Liver (tissue), 9 donors: ENCODE measurements around the gene SLC13A2. TPM values are rescaled to one million over a fixed set of nuclear protein-coding genes. Genes with fewer than 3 reads are reported as not detected.

Source experiments
- DNase-seq: peaks from one replicate; pipeline ENCODE4 v3.0.0-alpha.2; 2017; ENCODE audit warnings: low spot score
- H3K27ac ChIP-seq, 2 donors: one replicate each; pipeline ENCODE4 v1.7.0; 2013; ENCODE audit warnings: inconsistent platforms in 2 of 2, low read length in 2 of 2, control low read depth in 1 of 2, low read depth in 1 of 2, mild to moderate bottlenecking in 1 of 2
- H3K27me3 ChIP-seq, 4 donors: one replicate each; pipeline versions ENCODE4 v1.6.1 to v1.7.0; 2013; ENCODE audit warnings: low read length in 3 of 4, inconsistent platforms in 1 of 4, mild to moderate bottlenecking in 1 of 4, moderate library complexity in 1 of 4; ENCODE audit not compliant: control insufficient read depth in 4 of 4, insufficient read depth in 4 of 4
- H3K36me3 ChIP-seq, 4 donors: one replicate each; pipeline versions ENCODE4 v1.6.1 to v1.7.0; 2013; ENCODE audit warnings: low read length in 3 of 4, mild to moderate bottlenecking in 3 of 4, low read depth in 1 of 4, moderate library complexity in 1 of 4; ENCODE audit not compliant: control insufficient read depth in 4 of 4, insufficient read depth in 3 of 4
- H3K4me1 ChIP-seq, 4 donors: one replicate each; pipeline versions ENCODE4 v1.6.1 to v1.7.0; 2013; ENCODE audit warnings: low read length in 3 of 4, mild to moderate bottlenecking in 3 of 4, moderate library complexity in 1 of 4; ENCODE audit not compliant: control insufficient read depth in 4 of 4, insufficient read depth in 4 of 4
- H3K4me3 ChIP-seq, 3 donors: one replicate each; pipeline versions ENCODE4 v1.6.1 to v1.7.0; 2013; ENCODE audit warnings: low read length in 3 of 3, control low read depth in 1 of 3, low read depth in 1 of 3, mild to moderate bottlenecking in 1 of 3
- H3K9ac ChIP-seq, 2 donors: one replicate each; pipeline ENCODE4 v1.7.0; 2013; ENCODE audit warnings: low read length in 2 of 2, mild to moderate bottlenecking in 2 of 2, moderate library complexity in 2 of 2, control low read depth in 1 of 2, low read depth in 1 of 2
- H3K9me3 ChIP-seq, 4 donors: one replicate each; pipeline versions ENCODE4 v1.6.1 to v1.7.0; 2013; ENCODE audit warnings: low read length in 3 of 4; ENCODE audit not compliant: control insufficient read depth in 4 of 4
- ATF3 ChIP-seq: IDR thresholded peaks from 2 replicates; pipeline ENCODE4 v1.6.1; 2016; ENCODE audit warnings: antibody characterized with exemption
- CTCF ChIP-seq: fragments of 150-350 bp; IDR thresholded peaks from 2 replicates; pipeline ENCODE4 v1.5.1; 2017; ENCODE audit warnings: improper control_type of control experiment, low read depth, low read length; ENCODE audit not compliant: missing input control
- EGR1 ChIP-seq, 2 donors: IDR thresholded peaks; 2 replicates each; pipeline ENCODE4 v1.6.1; 2016 to 2018; ENCODE audit warnings: antibody characterized with exemption in 2 of 2, low read depth in 2 of 2
- FOXA1 ChIP-seq: IDR thresholded peaks from 2 replicates; pipeline ENCODE4 v1.6.1; 2016; ENCODE audit warnings: antibody characterized with exemption
- FOXA2 ChIP-seq: IDR thresholded peaks from 2 replicates; pipeline ENCODE4 v1.6.1; 2016; ENCODE audit warnings: antibody characterized with exemption
- GABPA ChIP-seq, 2 donors: IDR thresholded peaks in 1 of 2; conservative IDR thresholded peaks in 1 of 2; 2 replicates each; pipeline ENCODE4 v1.6.1; 2016; ENCODE audit warnings: antibody characterized with exemption in 2 of 2, mild to moderate bottlenecking in 1 of 2, moderate library complexity in 1 of 2
- HNF4A ChIP-seq, 2 donors: conservative IDR thresholded peaks; 2 replicates each; pipeline ENCODE4 v1.6.1; 2016; ENCODE audit warnings: antibody characterized with exemption in 2 of 2, mild to moderate bottlenecking in 2 of 2
- HNF4G ChIP-seq: IDR thresholded peaks from 2 replicates; pipeline ENCODE4 v1.6.1; 2016; ENCODE audit warnings: antibody characterized with exemption
- JUND ChIP-seq, 2 donors: IDR thresholded peaks; 2 replicates each; pipeline ENCODE4 v1.6.1; 2016; ENCODE audit warnings: antibody characterized with exemption in 2 of 2
- MAX ChIP-seq: IDR thresholded peaks from 2 replicates; pipeline ENCODE4 v1.6.1; 2016; ENCODE audit warnings: antibody characterized with exemption
- NR2F2 ChIP-seq: IDR thresholded peaks from 2 replicates; pipeline ENCODE4 v1.6.1; 2016; ENCODE audit warnings: antibody characterized with exemption
- RAD21 ChIP-seq, 2 donors: IDR thresholded peaks; 2 replicates each; pipeline ENCODE4 v1.6.1; 2016; ENCODE audit warnings: antibody characterized with exemption in 2 of 2, mild to moderate bottlenecking in 2 of 2
- REST ChIP-seq: IDR thresholded peaks from 2 replicates; pipeline ENCODE4 v1.6.1; 2016; ENCODE audit warnings: antibody characterized with exemption, mild to moderate bottlenecking
- RXRA ChIP-seq, 2 donors: IDR thresholded peaks; 2 replicates each; pipeline ENCODE4 v1.6.1; 2017 to 2018; ENCODE audit warnings: antibody characterized with exemption in 2 of 2, mild to moderate bottlenecking in 1 of 2
- SP1 ChIP-seq: IDR thresholded peaks from 2 replicates; pipeline ENCODE4 v1.6.1; 2018; ENCODE audit warnings: antibody characterized with exemption, mild to moderate bottlenecking
- TAF1 ChIP-seq: conservative IDR thresholded peaks from 2 replicates; pipeline ENCODE4 v1.6.1; 2016; ENCODE audit warnings: antibody characterized with exemption, mild to moderate bottlenecking
- YY1 ChIP-seq: IDR thresholded peaks from 2 replicates; pipeline ENCODE4 v1.6.1; 2016; ENCODE audit warnings: antibody characterized with exemption, mild to moderate bottlenecking
- WGBS: extraction: QIAGEN DNeasy Blood & Tissue Kit; methylation state at CpG from one replicate; pipeline ENCODE4 v1.1.7; 2013; 5-methylcytosine and 5-hydroxymethylcytosine counted together
- polyA plus RNA-seq, 2 donors: library from polyadenylated mRNA; stranded (reverse) in 1 of 2; unstranded in 1 of 2; fragments of 200-250 nt in 1 of 2; fragments of >200 nt in 1 of 2; fragmentation: Nextera tagmentation in 1 of 2; extraction: Ambion mirVana in 1 of 2; gene quantifications; one replicate each; pipeline versions ENCODE4 v1.2.1 to v1.2.3, GENCODE V29; 2013 to 2015
- total RNA-seq, 2 donors: library from RNA; depleted of rRNA; stranded (reverse); fragments of >200 nt; gene quantifications; one replicate each; pipeline ENCODE4 v1.2.3, GENCODE V29; 2014
- TF ChIP-seq, protein P1 (sequence below): IDR thresholded peaks from 2 replicates; pipeline ENCODE4 v1.6.1; 2016; ENCODE audit warnings: antibody characterized with exemption
- donor health status: healthy.
- donor health status: healthy.
- donor health status: healthy.
- donor health status: healthy.
- donor health status: healthy.

Gene SLC13A2
- total and polyA plus RNA-seq, 4 donors: 0.10 to 0.52 (median 0.36) TPM

DNA sequence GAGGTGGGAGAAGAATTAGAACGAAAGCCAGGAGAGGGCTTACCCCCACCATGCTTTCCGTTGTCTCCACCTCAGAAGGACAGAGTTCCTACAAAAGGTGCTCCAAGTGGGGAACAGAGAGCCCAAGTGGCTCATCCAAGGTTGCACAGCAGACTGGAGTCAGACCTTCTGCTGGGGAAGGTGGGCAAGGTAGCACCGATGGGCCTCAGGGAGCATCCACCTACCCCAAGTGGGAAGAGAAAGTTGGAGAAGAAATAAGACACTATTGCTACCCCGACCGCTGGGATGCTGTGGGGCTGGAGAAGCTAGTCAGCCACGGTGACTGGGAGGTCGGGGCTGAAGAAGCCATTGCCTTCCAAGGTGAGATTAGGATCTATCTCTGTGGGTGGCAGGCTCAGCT, 57.5 kb downstream of the SLC13A2 start:
- H3K27ac ChIP-seq: no peak overlapping the region
- no peak overlapping the region for H3K4me3 ChIP-seq
- no peak overlapping the region for H3K9ac ChIP-seq
- H3K27me3 ChIP-seq: no peaks in the 10 kb centered on the region
- 76% methylated on average over 7 of the region's 7 CpGs for WGBS
- H3K9me3 ChIP-seq: no peaks in the 10 kb centered on the region
- no peaks in the 10 kb centered on the region for H3K4me1 ChIP-seq
- DNase-seq: no peak
- no peaks in the 10 kb centered on the region for H3K36me3 ChIP-seq
- no peak for TF ChIP-seq ATF3
- TF ChIP-seq RAD21 (IDR thresholded peaks at IDR 0.05): no peak
- TF ChIP-seq HNF4G: no peak
- TF ChIP-seq TAF1: no peak
- no peak for TF ChIP-seq EGR1 (IDR thresholded peaks at IDR 0.05; ENCODE audit: low read depth in 2 of 2)
- TF ChIP-seq FOXA2: no peak
- TF ChIP-seq GABPA (IDR thresholded peaks at IDR 0.05 in 1 of 2, conservative IDR thresholded peaks at IDR 0.05 in 1 of 2): no peak
- TF ChIP-seq JUND (IDR thresholded peaks at IDR 0.05): no peak
- no peak for TF ChIP-seq FOXA1
- TF ChIP-seq SP1: no peak
- TF ChIP-seq REST: no peak
- no peak for TF ChIP-seq RXRA (IDR thresholded peaks at IDR 0.05)
- TF ChIP-seq HNF4A (conservative IDR thresholded peaks at IDR 0.05): no peak
- TF ChIP-seq, protein P1, sequence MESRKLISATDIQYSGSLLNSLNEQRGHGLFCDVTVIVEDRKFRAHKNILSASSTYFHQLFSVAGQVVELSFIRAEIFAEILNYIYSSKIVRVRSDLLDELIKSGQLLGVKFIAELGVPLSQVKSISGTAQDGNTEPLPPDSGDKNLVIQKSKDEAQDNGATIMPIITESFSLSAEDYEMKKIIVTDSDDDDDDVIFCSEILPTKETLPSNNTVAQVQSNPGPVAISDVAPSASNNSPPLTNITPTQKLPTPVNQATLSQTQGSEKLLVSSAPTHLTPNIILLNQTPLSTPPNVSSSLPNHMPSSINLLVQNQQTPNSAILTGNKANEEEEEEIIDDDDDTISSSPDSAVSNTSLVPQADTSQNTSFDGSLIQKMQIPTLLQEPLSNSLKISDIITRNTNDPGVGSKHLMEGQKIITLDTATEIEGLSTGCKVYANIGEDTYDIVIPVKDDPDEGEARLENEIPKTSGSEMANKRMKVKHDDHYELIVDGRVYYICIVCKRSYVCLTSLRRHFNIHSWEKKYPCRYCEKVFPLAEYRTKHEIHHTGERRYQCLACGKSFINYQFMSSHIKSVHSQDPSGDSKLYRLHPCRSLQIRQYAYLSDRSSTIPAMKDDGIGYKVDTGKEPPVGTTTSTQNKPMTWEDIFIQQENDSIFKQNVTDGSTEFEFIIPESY: no peak
- TF ChIP-seq YY1: no peak
- no peak for TF ChIP-seq MAX
- no peak for TF ChIP-seq CTCF
- TF ChIP-seq NR2F2: no peak
